HEK293T (cell line): Measurements from ENCODE around the gene KCNH3.

Experiments used
- CTCF ChIA-PET: fragments of 350-600 bp; formaldehyde crosslinking; extraction: SDS; loops from one replicate; lab custom pipeline; 2021; ENCODE audit warnings: antibody characterized with exemption, inconsistent platforms; lab: Yijun Ruan, JAX
- POLR2A ChIA-PET: fragments of 350-600 bp; formaldehyde crosslinking; extraction: SDS; loops from one replicate; lab custom pipeline; 2020; ENCODE audit warnings: antibody characterized with exemption, inconsistent platforms; lab: Yijun Ruan, JAX
- DNase-seq: peaks from one replicate; pipeline ENCODE4 v3.0.0; 2012; ENCODE audit warnings: mixed read lengths; ENCODE audit errors: extremely low spot score
- ARNT ChIP-seq: fragments of 450-650 bp; IDR thresholded peaks from 2 replicates; pipeline ENCODE4 v1.6.1; 2017; ENCODE audit warnings: mild to moderate bottlenecking
- BHLHE40 ChIP-seq: fragments of 450-650 bp; IDR thresholded peaks from 2 replicates; pipeline ENCODE4 v1.6.1; 2016; ENCODE audit warnings: mild to moderate bottlenecking, moderate library complexity, borderline replicate concordance
- CTBP1 ChIP-seq: fragments of 450-650 bp; IDR thresholded peaks from 2 replicates; pipeline ENCODE4 v1.6.1; 2016; ENCODE audit warnings: borderline replicate concordance
- ELF4 ChIP-seq: fragments of 450-650 bp; IDR thresholded peaks from 2 replicates; pipeline ENCODE4 v1.6.1; 2017; ENCODE audit warnings: antibody characterized with exemption
- FOXA1 ChIP-seq: fragments of 450-650 bp; IDR thresholded peaks from 2 replicates; pipeline ENCODE4 v1.6.1; 2016; ENCODE audit warnings: mild to moderate bottlenecking
- FOXK2 ChIP-seq: fragments of 450-650 bp; IDR thresholded peaks from 2 replicates; pipeline ENCODE4 v1.6.1; 2016; ENCODE audit warnings: mild to moderate bottlenecking
- FOXM1 ChIP-seq: fragments of 450-650 bp; IDR thresholded peaks from 2 replicates; pipeline ENCODE4 v1.6.1; 2017; ENCODE audit warnings: mild to moderate bottlenecking, borderline replicate concordance
- HDGF ChIP-seq: fragments of 450-650 bp; IDR thresholded peaks from 2 replicates; pipeline ENCODE4 v1.6.1; 2017; ENCODE audit warnings: antibody characterized with exemption, borderline replicate concordance
- L3MBTL2 ChIP-seq: fragments of 450-650 bp; conservative IDR thresholded peaks from 2 replicates; pipeline ENCODE4 v1.6.1; 2016; ENCODE audit warnings: mild to moderate bottlenecking
- LEF1 ChIP-seq: fragments of 450-650 bp; IDR thresholded peaks from 2 replicates; pipeline ENCODE4 v1.6.1; 2017; ENCODE audit warnings: mild to moderate bottlenecking, borderline replicate concordance
- NFRKB ChIP-seq: fragments of 450-650 bp; IDR thresholded peaks from 2 replicates; pipeline ENCODE4 v1.6.1; 2016; ENCODE audit warnings: mild to moderate bottlenecking, moderate library complexity
- SP1 ChIP-seq: fragments of 450-650 bp; IDR thresholded peaks from 2 replicates; pipeline ENCODE4 v1.6.1; 2017
- SUZ12 ChIP-seq: fragments of 450-650 bp; IDR thresholded peaks from 2 replicates; pipeline ENCODE4 v1.6.1; 2016; ENCODE audit warnings: mild to moderate bottlenecking
- TARDBP ChIP-seq: fragments of 450-650 bp; IDR thresholded peaks from 2 replicates; pipeline ENCODE4 v1.6.1; 2016
- ZNF384 ChIP-seq: fragments of 450-650 bp; IDR thresholded peaks from 2 replicates; pipeline ENCODE4 v1.6.1; 2016
- TF ChIP-seq, protein P1 (sequence below): fragments of 450-650 bp; IDR thresholded peaks from 2 replicates; pipeline ENCODE4 v1.6.1; 2016

The KCNH3 gene

DNA sequence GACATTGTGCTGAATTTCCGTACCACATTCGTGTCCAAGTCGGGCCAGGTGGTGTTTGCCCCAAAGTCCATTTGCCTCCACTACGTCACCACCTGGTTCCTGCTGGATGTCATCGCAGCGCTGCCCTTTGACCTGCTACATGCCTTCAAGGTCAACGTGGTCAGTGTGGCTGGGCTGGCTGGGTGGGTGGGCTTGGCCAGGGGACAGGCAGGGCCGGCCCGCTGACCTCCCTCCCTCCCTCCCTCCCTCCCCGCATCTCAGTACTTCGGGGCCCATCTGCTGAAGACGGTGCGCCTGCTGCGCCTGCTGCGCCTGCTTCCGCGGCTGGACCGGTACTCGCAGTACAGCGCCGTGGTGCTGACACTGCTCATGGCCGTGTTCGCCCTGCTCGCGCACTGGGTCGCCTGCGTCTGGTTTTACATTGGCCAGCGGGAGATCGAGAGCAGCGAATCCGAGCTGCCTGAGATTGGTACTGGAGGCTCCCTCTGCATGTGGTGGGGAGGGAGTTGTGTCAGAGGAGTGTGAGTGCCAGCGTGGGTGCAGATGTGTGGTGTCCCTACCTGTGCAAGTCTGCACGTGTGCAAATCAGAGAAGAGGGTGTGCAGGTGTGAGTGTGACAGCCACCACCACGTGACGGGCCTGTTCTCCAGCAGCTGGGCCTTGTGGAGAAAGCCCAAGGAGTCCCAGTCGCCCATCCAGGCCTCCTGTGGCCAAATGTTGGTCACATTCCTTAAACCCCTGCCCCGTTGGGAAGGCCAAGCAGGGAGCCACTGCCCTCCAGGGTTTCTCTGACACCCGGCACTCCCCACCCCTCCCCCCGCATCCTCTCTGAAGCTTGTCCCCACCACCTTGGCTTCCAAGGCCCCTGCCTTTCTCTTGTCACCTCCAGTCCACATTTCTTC is 5.3 kb downstream of the KCNH3 start:
- DNase-seq = no peak
- ChIA-PET CTCF (interaction anchor here (0.5 to 0.8 kb wide), 2 partner anchors 10 to 97 kb away, joined by 3 read pairs; no protein-coding TSS in a partner anchor), POLR2A (no interaction called here)
- TF ChIP-seq NFRKB = no peak
- TF ChIP-seq FOXK2 = no peak
- TF ChIP-seq FOXA1 = no peak
- no peak for TF ChIP-seq ARNT
- no peak for TF ChIP-seq TARDBP
- no peak for TF ChIP-seq L3MBTL2

DNA sequence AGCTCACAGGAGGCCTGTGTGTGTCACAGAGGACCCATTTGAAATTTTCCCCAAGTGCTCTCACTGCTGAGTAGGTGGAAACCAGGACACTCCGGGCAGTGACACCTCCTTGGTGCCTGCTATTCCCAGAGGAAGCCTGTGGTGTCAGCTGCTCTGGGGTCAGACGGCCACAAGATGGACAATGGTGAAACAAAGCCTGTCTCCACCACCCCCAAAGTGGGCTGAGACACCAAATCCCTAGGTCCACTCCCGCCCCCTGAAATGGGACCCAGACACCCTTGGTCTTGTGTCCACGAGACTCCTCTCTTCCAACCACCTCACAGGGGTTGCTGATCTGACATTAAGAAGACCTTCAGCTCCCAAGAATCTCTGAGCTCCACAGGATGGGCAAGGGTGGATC is 7.0 kb downstream of the KCNH3 start:
- ChIA-PET POLR2A (no interaction called here), CTCF (no interaction called here)
- no peak for TF ChIP-seq FOXA1
- TF ChIP-seq SP1 = no peak
- no peak for TF ChIP-seq HDGF
- TF ChIP-seq ARNT = no peak
- no peak for TF ChIP-seq SUZ12
- no peak for TF ChIP-seq NFRKB
- no peak for TF ChIP-seq TARDBP
- no peak for TF ChIP-seq ELF4
- TF ChIP-seq, protein P1, sequence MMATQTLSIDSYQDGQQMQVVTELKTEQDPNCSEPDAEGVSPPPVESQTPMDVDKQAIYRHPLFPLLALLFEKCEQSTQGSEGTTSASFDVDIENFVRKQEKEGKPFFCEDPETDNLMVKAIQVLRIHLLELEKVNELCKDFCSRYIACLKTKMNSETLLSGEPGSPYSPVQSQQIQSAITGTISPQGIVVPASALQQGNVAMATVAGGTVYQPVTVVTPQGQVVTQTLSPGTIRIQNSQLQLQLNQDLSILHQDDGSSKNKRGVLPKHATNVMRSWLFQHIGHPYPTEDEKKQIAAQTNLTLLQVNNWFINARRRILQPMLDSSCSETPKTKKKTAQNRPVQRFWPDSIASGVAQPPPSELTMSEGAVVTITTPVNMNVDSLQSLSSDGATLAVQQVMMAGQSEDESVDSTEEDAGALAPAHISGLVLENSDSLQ = no peak
- no peak for TF ChIP-seq ZNF384
- no peak for TF ChIP-seq FOXK2
- no peak for TF ChIP-seq BHLHE40
- no peak for TF ChIP-seq FOXM1
- TF ChIP-seq CTBP1 = no peak
- no peak for DNase-seq

DNA sequence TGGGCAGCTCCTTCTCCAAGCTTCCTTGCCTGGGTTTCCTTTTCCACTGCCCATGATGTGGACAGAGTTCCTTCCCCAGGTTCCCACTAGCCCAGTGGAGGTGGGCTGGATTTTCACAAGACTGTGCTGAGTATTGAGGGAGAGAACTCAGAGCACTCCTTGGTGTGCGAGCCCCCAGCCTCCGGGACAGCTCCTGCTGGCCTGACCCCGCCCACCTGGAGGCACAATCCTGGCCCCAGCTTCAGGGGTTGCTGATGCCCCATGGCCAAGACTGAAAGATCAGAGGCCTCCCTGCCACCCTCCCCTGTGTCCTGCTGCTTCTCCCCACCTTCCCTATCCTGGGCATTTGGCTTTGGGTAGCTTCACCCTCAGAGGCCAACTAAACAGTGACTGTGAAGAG is 7.7 kb downstream of the KCNH3 start:
- no peak for DNase-seq
- TF ChIP-seq FOXA1 (no peak), SUZ12 (no peak), BHLHE40 (no peak), LEF1 (no peak), HDGF (no peak), ELF4 (no peak), ZNF384 (no peak), TARDBP (no peak), FOXM1 (no peak), SP1 (no peak), NFRKB (no peak), L3MBTL2 (no peak), FOXK2 (no peak), ARNT (no peak), CTBP1 (no peak)
- TF ChIP-seq, protein P1 = no peak
- POLR2A ChIA-PET = no interaction called here
- CTCF ChIA-PET = no interaction called here

DNA sequence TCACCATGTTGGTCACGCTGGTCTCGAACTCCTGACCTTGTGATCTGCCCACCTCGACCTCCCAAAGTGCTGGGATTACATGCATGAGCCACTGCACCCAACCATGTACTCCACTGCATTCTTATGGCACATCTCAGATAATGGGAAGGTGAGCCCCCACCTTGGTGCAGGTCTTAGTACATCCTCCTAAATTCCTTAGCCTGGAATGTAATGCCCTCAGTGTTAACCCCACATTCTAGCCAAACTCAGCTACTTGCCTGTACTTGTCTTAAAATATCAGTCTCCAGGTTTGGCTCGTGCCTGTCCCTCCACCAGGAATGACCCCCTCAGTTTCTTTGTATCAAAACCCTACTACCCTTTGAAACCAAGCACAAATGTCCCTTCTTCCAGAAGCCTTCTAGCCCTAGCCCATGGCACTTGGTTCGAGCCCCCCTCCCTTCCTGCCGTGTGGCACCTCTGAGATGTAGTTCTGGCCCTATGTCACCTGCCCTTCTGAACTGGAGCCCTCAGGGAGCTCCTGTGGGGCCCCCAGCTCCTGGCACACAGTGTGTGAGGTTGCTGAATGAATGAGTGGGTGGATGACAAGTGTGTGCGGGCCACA is 8.4 kb downstream of the KCNH3 start:
- ChIA-PET POLR2A (no interaction called here), CTCF (interaction anchor here (0.6 kb wide), 1 partner anchor 211 kb away, joined by 3 read pairs; no protein-coding TSS in a partner anchor)
- no peak for TF ChIP-seq LEF1
- TF ChIP-seq, protein P1 = no peak
- TF ChIP-seq ARNT = no peak
- no peak for TF ChIP-seq L3MBTL2
- no peak for TF ChIP-seq SP1
- TF ChIP-seq NFRKB = no peak
- TF ChIP-seq HDGF = no peak
- no peak for TF ChIP-seq SUZ12
- TF ChIP-seq FOXM1 = no peak
- TF ChIP-seq CTBP1 = no peak
- TF ChIP-seq TARDBP = no peak
- TF ChIP-seq FOXA1 = no peak
- no peak for TF ChIP-seq ZNF384
- no peak for TF ChIP-seq FOXK2
- no peak for TF ChIP-seq BHLHE40
- no peak for TF ChIP-seq ELF4
- no peak for DNase-seq

DNA sequence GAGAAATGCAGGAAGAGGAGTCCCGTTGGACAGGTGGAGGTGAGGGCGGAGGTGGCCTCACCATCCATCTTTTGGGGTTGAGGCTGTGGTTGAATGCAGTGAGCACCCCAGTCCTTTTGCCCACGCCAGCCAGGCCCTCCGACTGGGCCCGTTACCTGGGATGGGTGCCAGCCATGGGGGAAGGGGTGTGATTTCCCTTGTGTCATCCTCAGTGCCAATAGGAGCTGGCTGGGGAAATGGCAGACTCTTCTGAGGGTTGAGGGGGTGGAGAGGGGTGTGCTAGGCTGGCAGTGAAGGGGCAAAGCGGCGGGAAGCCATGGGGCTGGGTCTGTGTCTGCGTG is 9.6 kb downstream of the KCNH3 start:
- DNase-seq = no peak
- TF ChIP-seq FOXM1 (no peak), FOXK2 (no peak), FOXA1 (no peak), HDGF (no peak), SP1 (no peak), NFRKB (no peak), ZNF384 (no peak)
- ChIA-PET POLR2A (no interaction called here), CTCF (no interaction called here)
